ENCODE measurements around the gene GALNT9. TPM values are rescaled to one million over a fixed set of nuclear protein-coding genes. Genes with fewer than 3 reads are reported as not detected.
"Not testable (repeated sequence)": the region's sequence is repeated elsewhere in the genome, so short reads cannot be mapped to it uniquely, and the experiment has no call there.

GALNT9 gene
- total RNA-seq = not detected

GRCh38 chr12:132329036-132329719 is at the start of gene GALNT9:
Gene GALNT9, minus strand, starts transcription at chr12:132329589. Its CDS starts 386 bp downstream, at chr12:132329203.
- no peak for ATAC-seq

- not testable (repeated sequence) for ATAC-seq
Measured at GRCh38 chr12:132379057-132379456, 49.7 kb upstream of the GALNT9 start.

GRCh38 chr12:132377147-132377546 is 47.8 kb upstream of the GALNT9 start:
- ATAC-seq = no peak

GRCh38 chr12:132376464-132376830 is 47.1 kb upstream of the GALNT9 start:
- no peak for ATAC-seq

GRCh38 chr12:132375747-132376463 is 46.5 kb upstream of the GALNT9 start:
- no peak for ATAC-seq

- ATAC-seq = no peak
Measured at GRCh38 chr12:132374612-132375445, 45.4 kb upstream of the GALNT9 start.

GRCh38 chr12:132373901-132374611 is 44.7 kb upstream of the GALNT9 start:
- ATAC-seq = no peak

GRCh38 chr12:132367852-132368251 is 38.5 kb upstream of the GALNT9 start:
- ATAC-seq = no peak

GRCh38 chr12:132367071-132367851 is 37.9 kb upstream of the GALNT9 start:
- ATAC-seq = no peak

GRCh38 chr12:132366341-132366861 is 37.0 kb upstream of the GALNT9 start:
- ATAC-seq = no peak

- no peak for ATAC-seq
Measured at GRCh38 chr12:132365226-132365625, 35.8 kb upstream of the GALNT9 start.

GRCh38 chr12:132364348-132364902 is 35.0 kb upstream of the GALNT9 start:
- ATAC-seq = no peak

- no peak for ATAC-seq
Measured at GRCh38 chr12:132363661-132364347, 34.4 kb upstream of the GALNT9 start.

GRCh38 chr12:132362996-132363660 is 33.7 kb upstream of the GALNT9 start:
- no peak for ATAC-seq

- ATAC-seq = no peak
Measured at GRCh38 chr12:132360906-132361777, 31.8 kb upstream of the GALNT9 start.

- ATAC-seq = no peak
Measured at GRCh38 chr12:132360410-132360809, 31.0 kb upstream of the GALNT9 start.

GRCh38 chr12:132359971-132360370 is 30.6 kb upstream of the GALNT9 start:
- no peak for ATAC-seq

GRCh38 chr12:132359551-132359950 is 30.2 kb upstream of the GALNT9 start:
- ATAC-seq = no peak

Data from esophagus mucosa (tissue), 1 donor.